H9 (cell line): ENCODE results near the gene ARID5A. TPM values are rescaled to one million over a fixed set of nuclear protein-coding genes. Genes with fewer than 3 reads are reported as not detected.

Experiments used
- DNase-seq: peaks from one replicate; pipeline ENCODE4 v3.0.0-alpha.2; 2017
- H2AFZ ChIP-seq: one replicate; pipeline ENCODE4 v1.6.1; 2013; ENCODE audit warnings: mild to moderate bottlenecking, low read length, control low read depth, moderate library complexity
- H2AK5ac ChIP-seq: 2 replicates; pipeline ENCODE4 v1.6.1; 2013; ENCODE audit warnings: low read length, control low read depth, mixed read lengths; ENCODE audit not compliant: insufficient read length
- H2BK120ac ChIP-seq: one replicate; pipeline ENCODE4 v1.6.1; 2013; ENCODE audit warnings: low read depth, mild to moderate bottlenecking, low read length, control low read depth, inconsistent platforms; ENCODE audit not compliant: poor library complexity, severe bottlenecking
- H2BK12ac ChIP-seq: 2 replicates; pipeline ENCODE4 v1.6.1; 2013; ENCODE audit warnings: low read length, control low read depth, mixed read lengths, low read depth; ENCODE audit not compliant: insufficient read length
- H2BK15ac ChIP-seq: 2 replicates; pipeline ENCODE4 v1.6.1; 2013; ENCODE audit warnings: low read depth, low read length, control low read depth
- H2BK20ac ChIP-seq: one replicate; pipeline ENCODE4 v1.6.1; 2013; ENCODE audit warnings: low read depth, mild to moderate bottlenecking, low read length, control low read depth, inconsistent platforms; ENCODE audit not compliant: poor library complexity, severe bottlenecking
- H2BK5ac ChIP-seq: 2 replicates; pipeline ENCODE4 v1.6.1; 2013; ENCODE audit warnings: low read length, control low read depth, mixed read lengths; ENCODE audit not compliant: insufficient read length
- H3K14ac ChIP-seq: 2 replicates; pipeline ENCODE4 v1.6.1; 2013; ENCODE audit warnings: low read length, control low read depth; ENCODE audit not compliant: insufficient read depth
- H3K18ac ChIP-seq: 2 replicates; pipeline ENCODE4 v1.6.1; 2013; ENCODE audit warnings: low read depth, mild to moderate bottlenecking, mixed read lengths, low read length, control low read depth; ENCODE audit not compliant: insufficient read length
- H3K23ac ChIP-seq: 2 replicates; pipeline ENCODE4 v1.6.1; 2013; ENCODE audit warnings: low read length, control low read depth, mixed read lengths, low read depth; ENCODE audit not compliant: insufficient read length
- H3K23me2 ChIP-seq: 2 replicates; pipeline ENCODE4 v1.6.1; 2013; ENCODE audit warnings: low read depth, mild to moderate bottlenecking, mixed read lengths, low read length, control low read depth; ENCODE audit not compliant: insufficient read length, poor library complexity, severe bottlenecking
- H3K27ac ChIP-seq: 2 replicates; pipeline ENCODE4 v1.5.1; 2013; ENCODE audit warnings: low read length, control low read depth, mixed read lengths, low read depth; ENCODE audit not compliant: insufficient read length
- H3K27me3 ChIP-seq: 2 replicates; pipeline ENCODE4 v1.6.1; 2013; ENCODE audit warnings: low read length, control low read depth, inconsistent platforms; ENCODE audit not compliant: insufficient read depth
- H3K4ac ChIP-seq: 2 replicates; pipeline ENCODE4 v1.6.1; 2013; ENCODE audit warnings: low read depth, mild to moderate bottlenecking, control low read depth, inconsistent platforms, low read length, moderate library complexity
- H3K4me1 ChIP-seq: 2 replicates; pipeline ENCODE4 v1.6.1; 2013; ENCODE audit warnings: low read length, control low read depth, inconsistent platforms; ENCODE audit not compliant: insufficient read depth
- H3K4me2 ChIP-seq: 2 replicates; pipeline ENCODE4 v1.6.1; 2013; ENCODE audit warnings: low read length, control low read depth, mixed read lengths; ENCODE audit not compliant: insufficient read length, insufficient read depth
- H3K56ac ChIP-seq: 2 replicates; pipeline ENCODE4 v1.6.1; 2013; ENCODE audit warnings: low read depth, mild to moderate bottlenecking, mixed read lengths, low read length, control low read depth; ENCODE audit not compliant: insufficient read length
- H3K79me1 ChIP-seq: 2 replicates; pipeline ENCODE4 v1.6.1; 2013; ENCODE audit warnings: low read depth, mild to moderate bottlenecking, moderate library complexity, low read length, control low read depth, inconsistent platforms; ENCODE audit not compliant: insufficient read depth, poor library complexity, severe bottlenecking
- H3K79me2 ChIP-seq: 2 replicates; pipeline ENCODE4 v1.6.1; 2013; ENCODE audit warnings: low read length, control low read depth, inconsistent platforms; ENCODE audit not compliant: insufficient read depth
- H3K9ac ChIP-seq: 2 replicates; pipeline ENCODE4 v1.6.1; 2013; ENCODE audit warnings: low read length, control low read depth, mixed read lengths; ENCODE audit not compliant: insufficient read length; ENCODE audit errors: extremely low read depth
- H3K9me3 ChIP-seq: one replicate; pipeline ENCODE4 v1.6.1; 2013; ENCODE audit warnings: low read depth, low read length, inconsistent platforms; ENCODE audit not compliant: control insufficient read depth
- H3T11ph ChIP-seq: one replicate; pipeline ENCODE4 v1.6.1; 2013; ENCODE audit warnings: mild to moderate bottlenecking, low read length, control low read depth, inconsistent platforms
- H4K20me1 ChIP-seq: one replicate; pipeline ENCODE4 v1.6.1; 2013; ENCODE audit not compliant: control insufficient read depth, insufficient read length, insufficient read depth
- H4K5ac ChIP-seq: 2 replicates; pipeline ENCODE4 v1.6.1; 2013; ENCODE audit warnings: low read depth, mild to moderate bottlenecking, mixed read lengths, low read length, control low read depth; ENCODE audit not compliant: insufficient read length
- H4K8ac ChIP-seq: replicated peaks from 2 replicates; pipeline ENCODE4 v1.6.1; 2013; ENCODE audit warnings: low read length, control low read depth, mixed read lengths, low read depth; ENCODE audit not compliant: insufficient read length
- H4K91ac ChIP-seq: 2 replicates; pipeline ENCODE4 v1.6.1; 2013; ENCODE audit warnings: low read depth, mild to moderate bottlenecking, moderate library complexity, mixed read lengths, low read length, control low read depth; ENCODE audit not compliant: insufficient read length
- H3K27ac Mint-ChIP-seq, 3 experiments: 2 replicates in 2 of 3; 3 replicates in 1 of 3; pipeline ENCODE4 v1.8.0; 2020 to 2021; ENCODE audit warnings: mixed read lengths in 3 of 3, mild to moderate bottlenecking in 1 of 3, moderate library complexity in 1 of 3
- H3K27me3 Mint-ChIP-seq: 2 replicates; pipeline ENCODE4 v1.8.0; 2021; ENCODE audit warnings: low read depth, mild to moderate bottlenecking, moderate library complexity, mixed read lengths
- H3K36me3 Mint-ChIP-seq, 3 experiments: 2 replicates in 2 of 3; 3 replicates in 1 of 3; pipeline ENCODE4 v1.8.0; 2020 to 2021; ENCODE audit warnings: low read depth in 3 of 3, mixed read lengths in 3 of 3; ENCODE audit not compliant: insufficient read depth in 1 of 3
- H3K4me1 Mint-ChIP-seq, 2 experiments: 2 replicates each; pipeline ENCODE4 v1.8.0; 2020; ENCODE audit warnings: mixed read lengths in 2 of 2
- H3K4me3 Mint-ChIP-seq, 2 experiments: 2 replicates in 1 of 2; 3 replicates in 1 of 2; pipeline ENCODE4 v1.8.0; 2020 to 2021; ENCODE audit warnings: mild to moderate bottlenecking in 2 of 2, mixed read lengths in 2 of 2, moderate library complexity in 1 of 2
- H3K9me3 Mint-ChIP-seq, 2 experiments: 2 replicates in 1 of 2; 3 replicates in 1 of 2; pipeline ENCODE4 v1.8.0; 2020; ENCODE audit warnings: mild to moderate bottlenecking in 2 of 2, mixed read lengths in 2 of 2, moderate library complexity in 1 of 2
- WGBS: extraction: QIAGEN DNeasy Blood & Tissue Kit; methylation state at CpG from one replicate; pipeline ENCODE4 v1.1.7; 2013; ENCODE audit warnings: missing lambda C conversion rate, low lambda C conversion rate, mixed read lengths; ENCODE audit not compliant: insufficient read length; ENCODE audit errors: extremely low coverage; 5-methylcytosine and 5-hydroxymethylcytosine counted together
- total RNA-seq: library from RNA; stranded (reverse); gene quantifications from 2 replicates; pipeline ENCODE4 v1.2.1, GENCODE V29; 2021
- TF ChIP-seq, protein P1 (sequence below): fragments of 200-600 bp; sonication (generic); conservative IDR thresholded peaks from 3 replicates; pipeline ENCODE4 v1.8.0; 2021; ENCODE audit warnings: antibody characterized with exemption, mild to moderate bottlenecking

The ARID5A gene
- total RNA-seq, 1 experiment from 2014 or later, result 4.5 TPM

GRCh38 chr2:96530144-96530430 is 6.5 kb upstream of the ARID5A start:
- Histone ChIP-seq H3K27ac (no peak overlapping the region), H3K79me1 (no peaks in the 10 kb centered on the region), H2BK15ac (no peak overlapping the region), H3K56ac (no peak overlapping the region), H4K5ac (no peak overlapping the region), H3K9ac (no peak overlapping the region), H3K4ac (no peak overlapping the region), H2BK12ac (no peak overlapping the region), H3T11ph (no peak overlapping the region), H3K18ac (no peak overlapping the region), H3K79me2 (no peaks in the 10 kb centered on the region), H3K23me2 (peaks cover 2% of the 10 kb centered on the region), H2BK20ac (no peak overlapping the region), H2AK5ac (no peak overlapping the region), H4K91ac (no peak overlapping the region), H3K27me3 (no peaks in the 10 kb centered on the region), H3K14ac (no peak overlapping the region), H2BK5ac (no peak overlapping the region), H3K9me3 (no peaks in the 10 kb centered on the region), H4K20me1 (no peaks in the 10 kb centered on the region), H4K8ac (no peak overlapping the region), H3K23ac (no peak overlapping the region), H3K4me1 (peaks cover 3% of the 10 kb centered on the region; the same call in 1 of the 2 replicates), H3K4me2 (no peak overlapping the region), H2AFZ (no peak overlapping the region), H2BK120ac (no peak overlapping the region)
- Mint-ChIP-seq H3K9me3 (no peaks in the 10 kb centered on the region), H3K27ac (no peak overlapping the region; a peak in 1 of 7 replicates), H3K27me3 (peaks cover 64% of the 10 kb centered on the region), H3K36me3 (no peaks in the 10 kb centered on the region), H3K4me3 (no peak overlapping the region), H3K4me1 (peaks cover 15 to 29% of the 10 kb centered on the region in 2 experiments)
- no peak for DNase-seq
- no CpG with 5 or more reads among the region's 6 CpGs for WGBS
- TF ChIP-seq, protein P1, sequence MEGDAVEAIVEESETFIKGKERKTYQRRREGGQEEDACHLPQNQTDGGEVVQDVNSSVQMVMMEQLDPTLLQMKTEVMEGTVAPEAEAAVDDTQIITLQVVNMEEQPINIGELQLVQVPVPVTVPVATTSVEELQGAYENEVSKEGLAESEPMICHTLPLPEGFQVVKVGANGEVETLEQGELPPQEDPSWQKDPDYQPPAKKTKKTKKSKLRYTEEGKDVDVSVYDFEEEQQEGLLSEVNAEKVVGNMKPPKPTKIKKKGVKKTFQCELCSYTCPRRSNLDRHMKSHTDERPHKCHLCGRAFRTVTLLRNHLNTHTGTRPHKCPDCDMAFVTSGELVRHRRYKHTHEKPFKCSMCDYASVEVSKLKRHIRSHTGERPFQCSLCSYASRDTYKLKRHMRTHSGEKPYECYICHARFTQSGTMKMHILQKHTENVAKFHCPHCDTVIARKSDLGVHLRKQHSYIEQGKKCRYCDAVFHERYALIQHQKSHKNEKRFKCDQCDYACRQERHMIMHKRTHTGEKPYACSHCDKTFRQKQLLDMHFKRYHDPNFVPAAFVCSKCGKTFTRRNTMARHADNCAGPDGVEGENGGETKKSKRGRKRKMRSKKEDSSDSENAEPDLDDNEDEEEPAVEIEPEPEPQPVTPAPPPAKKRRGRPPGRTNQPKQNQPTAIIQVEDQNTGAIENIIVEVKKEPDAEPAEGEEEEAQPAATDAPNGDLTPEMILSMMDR, result no peak
